ENCODE results near the gene RAB42. TPM values are rescaled to one million over a fixed set of nuclear protein-coding genes. Genes with fewer than 3 reads are reported as not detected.
"Not testable (repeated sequence)": the region's sequence is repeated elsewhere in the genome, so short reads cannot be mapped to it uniquely, and the experiment has no call there.

The RAB42 gene
- total RNA-seq, 1 donor from 2014 or later, result 2.5 TPM

- no peaks in the 10 kb centered on the region for H3K27me3 ChIP-seq
- no peak overlapping the region for H3K27ac ChIP-seq
- no peaks in the 10 kb centered on the region for H3K9me3 ChIP-seq
- H3K4me3 ChIP-seq, result no peak overlapping the region
- no peaks in the 10 kb centered on the region for H3K4me1 ChIP-seq
- no peak for DNase-seq (ENCODE audit: extremely low spot score in 2 of 2)
- intact Hi-C loops (cut with DNase I), result no loop called here
- peaks cover 0 to 80% of the 10 kb centered on the region in 2 donors for H3K36me3 ChIP-seq
- TF ChIP-seq POLR2AphosphoS5 (IDR thresholded peaks at IDR 0.05; ENCODE audit: insufficient read depth in 1 of 2, low read depth in 1 of 2) (no peak), POLR2A (IDR thresholded peaks at IDR 0.05) (no peak)
- TF ChIP-seq, protein P1, sequence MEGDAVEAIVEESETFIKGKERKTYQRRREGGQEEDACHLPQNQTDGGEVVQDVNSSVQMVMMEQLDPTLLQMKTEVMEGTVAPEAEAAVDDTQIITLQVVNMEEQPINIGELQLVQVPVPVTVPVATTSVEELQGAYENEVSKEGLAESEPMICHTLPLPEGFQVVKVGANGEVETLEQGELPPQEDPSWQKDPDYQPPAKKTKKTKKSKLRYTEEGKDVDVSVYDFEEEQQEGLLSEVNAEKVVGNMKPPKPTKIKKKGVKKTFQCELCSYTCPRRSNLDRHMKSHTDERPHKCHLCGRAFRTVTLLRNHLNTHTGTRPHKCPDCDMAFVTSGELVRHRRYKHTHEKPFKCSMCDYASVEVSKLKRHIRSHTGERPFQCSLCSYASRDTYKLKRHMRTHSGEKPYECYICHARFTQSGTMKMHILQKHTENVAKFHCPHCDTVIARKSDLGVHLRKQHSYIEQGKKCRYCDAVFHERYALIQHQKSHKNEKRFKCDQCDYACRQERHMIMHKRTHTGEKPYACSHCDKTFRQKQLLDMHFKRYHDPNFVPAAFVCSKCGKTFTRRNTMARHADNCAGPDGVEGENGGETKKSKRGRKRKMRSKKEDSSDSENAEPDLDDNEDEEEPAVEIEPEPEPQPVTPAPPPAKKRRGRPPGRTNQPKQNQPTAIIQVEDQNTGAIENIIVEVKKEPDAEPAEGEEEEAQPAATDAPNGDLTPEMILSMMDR (IDR thresholded peaks at IDR 0.05), result no peak
These were observed 25.1 kb upstream of the RAB42 start for GRCh38 chr1:28566931-28567330.

DNA sequence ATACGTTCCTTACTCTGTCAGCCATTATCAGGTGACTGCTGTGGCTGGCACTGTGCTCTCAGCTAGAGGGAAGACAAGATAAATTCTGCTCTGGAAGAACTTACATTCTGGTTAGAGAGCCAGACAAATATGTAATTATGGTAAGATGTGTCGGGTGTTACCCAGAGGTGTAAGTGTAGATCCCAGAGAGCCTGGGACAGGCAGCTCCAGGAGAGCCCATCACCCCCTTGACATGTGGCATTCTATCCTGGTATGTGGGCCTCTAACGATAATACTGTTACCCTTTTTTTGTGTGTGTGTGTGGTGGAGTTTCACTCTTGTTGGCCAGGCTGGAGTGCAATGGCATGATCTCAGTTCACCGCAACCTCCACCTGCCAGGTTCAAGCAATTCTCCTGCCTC is 20.2 kb upstream of the RAB42 start:
- TF ChIP-seq, protein P1 (IDR thresholded peaks at IDR 0.05), result no peak
- TF ChIP-seq POLR2A (IDR thresholded peaks at IDR 0.05) (no peak), POLR2AphosphoS5 (IDR thresholded peaks at IDR 0.05; ENCODE audit: insufficient read depth in 1 of 2, low read depth in 1 of 2) (no peak)
- H3K27me3 ChIP-seq, result no peaks in the 10 kb centered on the region

GRCh38 chr1:28572891-28573290 is 19.2 kb upstream of the RAB42 start:
- H3K36me3 ChIP-seq, result peaks cover 0 to 48% of the 10 kb centered on the region in 2 donors
- H3K9me3 ChIP-seq; H3K4me1 ChIP-seq; DNase-seq (ENCODE audit: extremely low spot score in 2 of 2); H3K27me3 ChIP-seq; intact Hi-C loops (cut with DNase I); H3K4me3 ChIP-seq; H3K27ac ChIP-seq: not testable (repeated sequence)

More for the DNA sequence above, 20.2 kb upstream of the RAB42 start:
- no peaks in the 10 kb centered on the region for H3K9me3 ChIP-seq
- H3K36me3 ChIP-seq, result peaks cover 0 to 48% of the 10 kb centered on the region in 2 donors
- intact Hi-C loops (cut with DNase I), result no loop called here
- H3K4me1 ChIP-seq, result no peaks in the 10 kb centered on the region
- H3K4me3 ChIP-seq, result no peak overlapping the region
- no peak overlapping the region for H3K27ac ChIP-seq
- DNase-seq (ENCODE audit: extremely low spot score in 2 of 2), result no peak

GRCh38 chr1:28573564-28573963 is 18.5 kb upstream of the RAB42 start:
- H3K27ac ChIP-seq, result no peak overlapping the region
- TF ChIP-seq, protein P1 (IDR thresholded peaks at IDR 0.05), result no peak
- no peak for TF ChIP-seq POLR2A (IDR thresholded peaks at IDR 0.05)
- no peak for TF ChIP-seq POLR2AphosphoS5 (IDR thresholded peaks at IDR 0.05; ENCODE audit: insufficient read depth in 1 of 2, low read depth in 1 of 2)
- intact Hi-C loops (cut with DNase I), result no loop called here
- peaks cover 2% of the 10 kb centered on the region for H3K4me1 ChIP-seq
- H3K9me3 ChIP-seq, result no peaks in the 10 kb centered on the region
- H3K36me3 ChIP-seq, result peaks cover 0 to 48% of the 10 kb centered on the region in 2 donors
- no peaks in the 10 kb centered on the region for H3K27me3 ChIP-seq
- no peak for DNase-seq (ENCODE audit: extremely low spot score in 2 of 2)
- no peak overlapping the region for H3K4me3 ChIP-seq

- DNase-seq (ENCODE audit: extremely low spot score in 2 of 2), result no peak
- H3K27me3 ChIP-seq, result no peaks in the 10 kb centered on the region
- H3K36me3 ChIP-seq, result peaks cover 0 to 47% of the 10 kb centered on the region in 2 donors
- H3K27ac ChIP-seq, result no peak overlapping the region
- TF ChIP-seq POLR2A (IDR thresholded peaks at IDR 0.05) (no peak), POLR2AphosphoS5 (IDR thresholded peaks at IDR 0.05; ENCODE audit: insufficient read depth in 1 of 2, low read depth in 1 of 2) (no peak)
- TF ChIP-seq, protein P1 (IDR thresholded peaks at IDR 0.05), result no peak
- no peak overlapping the region for H3K4me3 ChIP-seq
- H3K4me1 ChIP-seq, result peaks cover 27% of the 10 kb centered on the region
- intact Hi-C loops (cut with DNase I), result no loop called here
- no peaks in the 10 kb centered on the region for H3K9me3 ChIP-seq
These were observed 14.9 kb upstream of the RAB42 start for GRCh38 chr1:28577052-28577678.

Measured in vagina (tissue), 2 donors.